ENCODE data around the gene GABRG3. TPM values are rescaled to one million over a fixed set of nuclear protein-coding genes. Genes with fewer than 3 reads are reported as not detected.

The GABRG3 gene
- total RNA-seq, 2 donors from 2014 or later: not detected

GRCh38 chr15:27057904-27058645 lies 87.1 kb downstream of the GABRG3 start:
- no peak for DNase-seq
- no peaks in the 10 kb centered on the region for H3K36me3 Mint-ChIP-seq (ENCODE audit: insufficient read depth in 2 of 2)
- no peaks in the 10 kb centered on the region for H3K4me1 Mint-ChIP-seq (ENCODE audit: low read depth)
- no peak overlapping the region for H3K4me3 Mint-ChIP-seq
- ATAC-seq (replicated peaks in 1 of 2): no peak
- H3K9me3 Mint-ChIP-seq: no peaks in the 10 kb centered on the region
- H3K27ac Mint-ChIP-seq: no peak overlapping the region
- H3K27me3 Mint-ChIP-seq (ENCODE audit: low read depth): no peaks in the 10 kb centered on the region

- Mint-ChIP-seq H3K27ac (no peak overlapping the region), H3K9me3 (peaks cover 0 to 2% of the 10 kb centered on the region in 2 donors), H3K27me3 (ENCODE audit: low read depth) (no peaks in the 10 kb centered on the region), H3K4me1 (ENCODE audit: low read depth) (no peaks in the 10 kb centered on the region), H3K36me3 (ENCODE audit: insufficient read depth in 2 of 2) (peaks cover 0 to 2% of the 10 kb centered on the region in 2 donors), H3K4me3 (no peak overlapping the region)
- DNase-seq (no peak), ATAC-seq (replicated peaks in 1 of 2) (no peak)
Observed at GRCh38 chr15:27058939-27059338, 88.0 kb downstream of the GABRG3 start.

- Mint-ChIP-seq H3K36me3 (ENCODE audit: insufficient read depth in 2 of 2) (peaks cover 0 to 3% of the 10 kb centered on the region in 2 donors), H3K9me3 (peaks cover 0 to 3% of the 10 kb centered on the region in 2 donors), H3K27ac (no peak overlapping the region), H3K4me1 (ENCODE audit: low read depth) (no peaks in the 10 kb centered on the region), H3K27me3 (ENCODE audit: low read depth) (no peaks in the 10 kb centered on the region), H3K4me3 (no peak overlapping the region)
- ATAC-seq (replicated peaks in 1 of 2) (no peak), DNase-seq (peak; percentile 13 to 42)
Observed at GRCh38 chr15:27059610-27060202, 88.7 kb downstream of the GABRG3 start.

- ATAC-seq (replicated peaks in 1 of 2) (no peak), DNase-seq (no peak)
- no peak overlapping the region for H3K4me3 Mint-ChIP-seq
- peaks cover 2 to 3% of the 10 kb centered on the region in 2 donors for H3K9me3 Mint-ChIP-seq
- H3K27ac Mint-ChIP-seq: no peak overlapping the region
- no peaks in the 10 kb centered on the region for H3K27me3 Mint-ChIP-seq (ENCODE audit: low read depth)
- H3K36me3 Mint-ChIP-seq (ENCODE audit: insufficient read depth in 2 of 2): peaks cover 0 to 3% of the 10 kb centered on the region in 2 donors
- H3K4me1 Mint-ChIP-seq (ENCODE audit: low read depth): no peaks in the 10 kb centered on the region
Observed at GRCh38 chr15:27061739-27062138, 90.8 kb downstream of the GABRG3 start.

- Mint-ChIP-seq H3K4me3 (no peak overlapping the region), H3K27me3 (ENCODE audit: low read depth) (no peaks in the 10 kb centered on the region), H3K27ac (no peak overlapping the region), H3K36me3 (ENCODE audit: insufficient read depth in 2 of 2) (peaks cover 3 to 8% of the 10 kb centered on the region in 2 donors), H3K9me3 (peaks cover 7% of the 10 kb centered on the region in 2 donors), H3K4me1 (ENCODE audit: low read depth) (no peaks in the 10 kb centered on the region)
- ATAC-seq (replicated peaks in 1 of 2) (no peak), DNase-seq (no peak)
Observed at GRCh38 chr15:27062951-27063350, 92.0 kb downstream of the GABRG3 start.

- Mint-ChIP-seq H3K27me3 (ENCODE audit: low read depth) (no peaks in the 10 kb centered on the region), H3K36me3 (ENCODE audit: insufficient read depth in 2 of 2) (peaks cover 3 to 8% of the 10 kb centered on the region in 2 donors), H3K4me1 (ENCODE audit: low read depth) (no peaks in the 10 kb centered on the region), H3K9me3 (peaks cover 7 to 9% of the 10 kb centered on the region in 2 donors), H3K27ac (no peak overlapping the region), H3K4me3 (no peak overlapping the region)
- DNase-seq: no peak
- ATAC-seq (replicated peaks in 1 of 2): no peak
Observed at GRCh38 chr15:27064080-27064479, 93.1 kb downstream of the GABRG3 start.

- Mint-ChIP-seq H3K27me3 (ENCODE audit: low read depth) (no peaks in the 10 kb centered on the region), H3K4me3 (no peak overlapping the region), H3K27ac (no peak overlapping the region), H3K4me1 (ENCODE audit: low read depth) (no peaks in the 10 kb centered on the region), H3K9me3 (peaks cover 7 to 12% of the 10 kb centered on the region in 2 donors), H3K36me3 (ENCODE audit: insufficient read depth in 2 of 2) (peaks cover 3 to 8% of the 10 kb centered on the region in 2 donors)
- ATAC-seq (replicated peaks in 1 of 2): no peak
- no peak for DNase-seq
Observed at GRCh38 chr15:27065151-27065550, 94.2 kb downstream of the GABRG3 start.

- Mint-ChIP-seq H3K36me3 (ENCODE audit: insufficient read depth in 2 of 2) (peaks cover 3 to 8% of the 10 kb centered on the region in 2 donors), H3K9me3 (peaks cover 7 to 12% of the 10 kb centered on the region in 2 donors), H3K4me3 (no peak overlapping the region), H3K27ac (no peak overlapping the region), H3K4me1 (ENCODE audit: low read depth) (no peaks in the 10 kb centered on the region), H3K27me3 (ENCODE audit: low read depth) (no peaks in the 10 kb centered on the region)
- DNase-seq: no peak
- ATAC-seq (replicated peaks in 1 of 2): no peak
Observed at GRCh38 chr15:27065785-27066184, 94.8 kb downstream of the GABRG3 start.

- Mint-ChIP-seq H3K36me3 (ENCODE audit: insufficient read depth in 2 of 2) (peaks cover 3 to 8% of the 10 kb centered on the region in 2 donors), H3K27me3 (ENCODE audit: low read depth) (no peaks in the 10 kb centered on the region), H3K4me3 (no peak overlapping the region), H3K9me3 (peaks cover 7 to 12% of the 10 kb centered on the region in 2 donors), H3K4me1 (ENCODE audit: low read depth) (no peaks in the 10 kb centered on the region), H3K27ac (no peak overlapping the region)
- ATAC-seq (replicated peaks in 1 of 2) (no peak), DNase-seq (no peak)
Observed at GRCh38 chr15:27066446-27066845, 95.5 kb downstream of the GABRG3 start.

- no peaks in the 10 kb centered on the region for H3K27me3 Mint-ChIP-seq (ENCODE audit: low read depth)
- DNase-seq (no peak), ATAC-seq (replicated peaks in 1 of 2) (no peak)
- H3K27ac Mint-ChIP-seq: no peak overlapping the region
- H3K4me3 Mint-ChIP-seq: no peak overlapping the region
- peaks cover 8 to 13% of the 10 kb centered on the region in 2 donors for H3K9me3 Mint-ChIP-seq
- peaks cover 4 to 8% of the 10 kb centered on the region in 2 donors for H3K36me3 Mint-ChIP-seq (ENCODE audit: insufficient read depth in 2 of 2)
- no peaks in the 10 kb centered on the region for H3K4me1 Mint-ChIP-seq (ENCODE audit: low read depth)
Observed at GRCh38 chr15:27067175-27067574, 96.2 kb downstream of the GABRG3 start.

- DNase-seq: no peak
- ATAC-seq (replicated peaks in 1 of 2): no peak
- no peaks in the 10 kb centered on the region for H3K4me1 Mint-ChIP-seq (ENCODE audit: low read depth)
Observed at GRCh38 chr15:27070841-27071240, 99.9 kb downstream of the GABRG3 start.

GRCh38 chr15:27074179-27074578 lies 103.2 kb downstream of the GABRG3 start:
- H3K27me3 Mint-ChIP-seq (ENCODE audit: low read depth): no peaks in the 10 kb centered on the region
- H3K4me3 Mint-ChIP-seq: no peak overlapping the region
- peaks cover 0 to 3% of the 10 kb centered on the region in 2 donors for H3K36me3 Mint-ChIP-seq (ENCODE audit: insufficient read depth in 2 of 2)
- no peak for DNase-seq
- ATAC-seq (replicated peaks in 1 of 2): no peak
- H3K27ac Mint-ChIP-seq: no peak overlapping the region
- H3K4me1 Mint-ChIP-seq (ENCODE audit: low read depth): no peaks in the 10 kb centered on the region
- H3K9me3 Mint-ChIP-seq: peaks cover 7 to 12% of the 10 kb centered on the region in 2 donors

More at GRCh38 chr15:27070841-27071240, 99.9 kb downstream of the GABRG3 start:
- H3K9me3 Mint-ChIP-seq: peaks cover 10 to 19% of the 10 kb centered on the region in 2 donors
- H3K36me3 Mint-ChIP-seq (ENCODE audit: insufficient read depth in 2 of 2): peaks cover 6% of the 10 kb centered on the region in 2 donors
- H3K4me3 Mint-ChIP-seq: no peak overlapping the region
- H3K27me3 Mint-ChIP-seq (ENCODE audit: low read depth): no peaks in the 10 kb centered on the region
- no peak overlapping the region for H3K27ac Mint-ChIP-seq

- ATAC-seq (replicated peaks in 1 of 2) (no peak), DNase-seq (no peak)
- H3K36me3 Mint-ChIP-seq (ENCODE audit: insufficient read depth in 2 of 2): no peaks in the 10 kb centered on the region
- no peak overlapping the region for H3K27ac Mint-ChIP-seq
- H3K4me3 Mint-ChIP-seq: no peak overlapping the region
- no peaks in the 10 kb centered on the region for H3K4me1 Mint-ChIP-seq (ENCODE audit: low read depth)
- H3K27me3 Mint-ChIP-seq (ENCODE audit: low read depth): no peaks in the 10 kb centered on the region
- H3K9me3 Mint-ChIP-seq: peaks cover 4% of the 10 kb centered on the region in 2 donors
Observed at GRCh38 chr15:27077790-27078189, 106.8 kb downstream of the GABRG3 start.
